ENCODE measurements around the gene PARVB. TPM values are rescaled to one million over a fixed set of nuclear protein-coding genes. Genes with fewer than 3 reads are reported as not detected.

The PARVB gene
- total and polyA plus RNA-seq, 2 of the 8 experiments (the other 6 are each of a cell fraction or from before 2014, with no cell fraction given) = 14.5 to 18.6 TPM

DNA sequence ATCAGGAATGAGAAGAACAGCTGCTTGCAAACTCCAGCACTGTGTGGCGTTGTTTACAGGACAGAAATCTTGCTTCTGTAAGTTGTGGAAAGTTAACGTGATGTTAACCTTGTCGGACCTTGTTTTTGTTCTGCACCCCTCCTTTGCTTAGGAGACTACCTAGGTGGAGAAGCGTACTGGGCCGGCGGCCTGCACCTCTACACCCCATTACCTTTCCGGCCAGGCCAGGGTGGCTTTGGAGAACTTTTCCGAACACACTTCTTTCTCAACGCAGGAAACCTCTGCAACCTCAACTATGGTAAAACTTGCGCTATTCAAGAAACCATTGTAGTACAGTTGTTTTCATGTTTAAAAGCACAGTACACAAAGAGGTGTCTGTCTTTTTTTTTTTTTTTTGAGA, 35.1 kb upstream of the PARVB start:
- no peaks in the 10 kb centered on the region for H3K79me1 ChIP-seq (ENCODE audit: low read depth, low read length)
- no peak overlapping the region for H3K18ac ChIP-seq (ENCODE audit: extremely low read depth, low read length)
- H2BK15ac ChIP-seq (ENCODE audit: low read length) = no peak overlapping the region
- peaks cover 5 to 37% (median 21%) of the 10 kb centered on the region in 4 experiments; a peak in 7 of 8 replicates for H3K36me3 ChIP-seq (ENCODE audit: control insufficient read depth in 2 of 4, insufficient read depth in 4 of 4, low read length in 3 of 4)
- H2BK20ac ChIP-seq (ENCODE audit: low read length) = no peak overlapping the region
- H3K23me2 ChIP-seq (ENCODE audit: low read depth, low read length) = no peaks in the 10 kb centered on the region
- peaks cover 0 to 2% (median 1%) of the 10 kb centered on the region in 4 experiments; a peak in 3 of 7 replicates for H3K4me1 ChIP-seq (replicated peaks in 1 of 4; ENCODE audit: control insufficient read depth in 3 of 4, insufficient read depth in 4 of 4, low read length in 3 of 4)
- H3K23ac ChIP-seq (ENCODE audit: insufficient read length) = no peak overlapping the region
- 93% methylated on average over 10 of the region's 10 CpGs; no CpG with 5 or more reads in 1 of the 2 experiments for WGBS, 2 experiments (ENCODE audit: extremely low coverage in 1 of 2, insufficient coverage in 1 of 2, insufficient read length in 1 of 2, insufficient replicate concordance in 2 of 2, low coverage in 1 of 2, low lambda C conversion rate in 2 of 2, missing lambda C conversion rate in 1 of 2)
- H4K8ac ChIP-seq (ENCODE audit: extremely low read depth, insufficient read depth, low read length) = no peak overlapping the region
- H4K20me1 ChIP-seq (replicated peaks in 1 of 2; ENCODE audit: control insufficient read depth in 1 of 2, insufficient read depth in 2 of 2, low read length in 2 of 2) = peaks cover 4 to 5% of the 10 kb centered on the region in 2 experiments
- no peak overlapping the region for H2AFZ ChIP-seq (ENCODE audit: low read length)
- no peak overlapping the region for H3K27ac ChIP-seq (ENCODE audit: low read depth, low read length)
- H4K5ac ChIP-seq (ENCODE audit: insufficient read length, low read depth, low read length) = no peak overlapping the region
- H2BK5ac ChIP-seq (ENCODE audit: low read depth, low read length) = no peak overlapping the region
- ChIA-PET POLR2A (ENCODE audit: partially characterized antibody) (no interaction called here), CTCF (ENCODE audit: partially characterized antibody) (interaction anchor here (0.8 to 1.8 kb wide), 2 partner anchors 97 to 638 kb away, joined by 3 to 8 read pairs; no protein-coding TSS in a partner anchor)
- no peaks in the 10 kb centered on the region for H3K79me2 ChIP-seq (ENCODE audit: control insufficient read depth in 1 of 2, insufficient read depth in 2 of 2, low read length in 2 of 2)
- no peak overlapping the region for H3K9ac ChIP-seq (replicated peaks in 1 of 4; ENCODE audit: extremely low read depth in 1 of 4, low read depth in 3 of 4, low read length in 3 of 4)
- H4K91ac ChIP-seq (replicated peaks; ENCODE audit: insufficient read length, low read length) = no peak overlapping the region
- no peak overlapping the region for H2BK120ac ChIP-seq (replicated peaks; ENCODE audit: low read depth, low read length)
- FAIRE-seq (no peak), DNase-seq (ENCODE audit: low read depth in 1 of 2, low spot score in 2 of 2) (no peak)
- H2BK12ac ChIP-seq (ENCODE audit: low read depth, low read length) = no peak overlapping the region
- H3K56ac ChIP-seq (replicated peaks; ENCODE audit: insufficient read length, low read depth, low read length) = no peak overlapping the region
- no peak overlapping the region for H3K4me3 ChIP-seq (ENCODE audit: extremely low read depth in 1 of 4, insufficient read depth in 2 of 4, low read depth in 3 of 4, low read length in 4 of 4)
- H3K27me3 ChIP-seq (replicated peaks in 1 of 4; ENCODE audit: control insufficient read depth in 3 of 4, extremely low read depth in 1 of 4, insufficient read depth in 3 of 4, low read length in 3 of 4) = no peaks in the 10 kb centered on the region
- H3K4me2 ChIP-seq (ENCODE audit: insufficient read depth in 1 of 2, low read depth in 2 of 2, low read length in 2 of 2) = no peak overlapping the region
- no peak overlapping the region for H2AK5ac ChIP-seq (ENCODE audit: low read depth, low read length)
- H3K9me3 ChIP-seq (ENCODE audit: insufficient read depth in 2 of 2, low read depth in 1 of 2, low read length in 1 of 2) = no peaks in the 10 kb centered on the region
- no peak overlapping the region for H3K4ac ChIP-seq (replicated peaks; ENCODE audit: insufficient read length, low read depth, low read length)
- no peak overlapping the region for H3K14ac ChIP-seq (ENCODE audit: insufficient read length)
- TF ChIP-seq CREB1 (IDR thresholded peaks at IDR 0.05) (no peak), HDAC6 (IDR thresholded peaks at IDR 0.05; ENCODE audit: low read depth, low read length) (no peak), BRCA1 (IDR thresholded peaks at IDR 0.05; ENCODE audit: low read depth, low read length) (no peak), RFX5 (IDR thresholded peaks at IDR 0.05; ENCODE audit: borderline replicate concordance, low read depth, low read length) (no peak), MAFK (IDR thresholded peaks at IDR 0.05; ENCODE audit: low read depth, low read length) (no peak), PHF8 (conservative IDR thresholded peaks at IDR 0.05; ENCODE audit: low read depth, low read length) (no peak), YY1 (IDR thresholded peaks at IDR 0.05; ENCODE audit: low read depth, low read length) (no peak), EZH2 (IDR thresholded peaks at IDR 0.05; ENCODE audit: low read depth, low read length, severe bottlenecking) (no peak), POLR2A (IDR thresholded peaks at IDR 0.05; ENCODE audit: control extremely low read depth in 1 of 2, low read depth in 2 of 2, low read length in 2 of 2) (no peak), CBX8 (IDR thresholded peaks at IDR 0.05; ENCODE audit: borderline replicate concordance, low read depth, low read length) (no peak), FOSL1 (IDR thresholded peaks at IDR 0.05; ENCODE audit: insufficient read depth, low read depth, low read length) (no peak), GABPA (IDR thresholded peaks at IDR 0.05; ENCODE audit: borderline replicate concordance, insufficient read depth, low read length) (no peak), SAP30 (IDR thresholded peaks at IDR 0.05; ENCODE audit: insufficient read depth, insufficient replicate concordance, low read length) (no peak), KDM1A (IDR thresholded peaks at IDR 0.05; ENCODE audit: borderline replicate concordance, low read length) (no peak), TAF1 (IDR thresholded peaks at IDR 0.05; ENCODE audit: low read depth, low read length) (no peak)
